ENCODE results near the gene PACSIN1. TPM values are rescaled to one million over a fixed set of nuclear protein-coding genes. Genes with fewer than 3 reads are reported as not detected.

PACSIN1 gene
- total RNA-seq, 2 experiments from 2014 or later = 19.3 to 88.4 TPM

DNA sequence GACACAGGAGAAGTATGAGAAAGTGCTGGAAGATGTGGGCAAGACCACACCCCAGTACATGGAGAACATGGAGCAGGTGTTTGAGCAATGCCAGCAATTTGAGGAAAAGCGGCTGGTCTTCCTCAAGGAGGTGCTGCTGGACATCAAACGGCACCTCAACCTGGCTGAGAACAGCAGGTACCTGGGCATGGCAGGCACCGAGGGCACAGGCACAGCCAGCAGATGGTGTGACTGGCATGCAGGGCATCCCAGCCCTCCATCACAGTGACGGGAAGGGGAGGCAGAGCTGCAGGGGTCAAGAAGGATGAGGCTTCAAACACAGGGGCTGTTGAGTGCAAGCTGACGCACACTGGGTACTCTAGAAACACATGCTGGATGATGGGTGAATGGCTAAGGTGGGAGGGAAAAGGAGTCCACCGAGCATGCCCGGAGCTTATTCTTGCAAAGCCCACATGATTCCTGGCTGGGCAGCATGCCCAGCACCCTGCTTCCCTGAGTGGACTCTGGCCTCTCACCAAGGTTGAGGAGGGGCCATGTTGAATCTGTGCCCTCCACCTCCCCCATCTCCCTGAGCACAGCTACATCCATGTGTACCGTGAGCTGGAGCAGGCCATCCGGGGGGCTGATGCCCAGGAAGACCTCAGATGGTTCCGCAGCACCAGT, 63.9 kb downstream of the PACSIN1 start:
- POLR2A ChIA-PET = no interaction called here
- BruUV-seq (replicated peaks) = no TSS peak
- H3K9me2 ChIP-seq (ENCODE audit: insufficient read depth, low read length) = no peaks in the 10 kb centered on the region
- H3K79me2 ChIP-seq (ENCODE audit: insufficient read depth, low read depth, low read length) = no peaks in the 10 kb centered on the region
- peaks cover 8% of the 10 kb centered on the region; the same call in 1 of the 2 replicates for H4K20me1 ChIP-seq (ENCODE audit: insufficient read depth, low read length)
- intact Hi-C loops (cut with micrococcal nuclease; ENCODE audit: unreplicated experiment) = no loop called here
- no peak overlapping the region for H3K4me2 ChIP-seq (ENCODE audit: low read length)
- H3K27ac ChIP-seq (ENCODE audit: low read depth, low read length, poor library complexity, severe bottlenecking) = no peak overlapping the region
- no peak for DNase-seq (ENCODE audit: low spot score)
- H2AFZ ChIP-seq (ENCODE audit: low read length) = no peak overlapping the region
- TF ChIP-seq, protein P1, sequence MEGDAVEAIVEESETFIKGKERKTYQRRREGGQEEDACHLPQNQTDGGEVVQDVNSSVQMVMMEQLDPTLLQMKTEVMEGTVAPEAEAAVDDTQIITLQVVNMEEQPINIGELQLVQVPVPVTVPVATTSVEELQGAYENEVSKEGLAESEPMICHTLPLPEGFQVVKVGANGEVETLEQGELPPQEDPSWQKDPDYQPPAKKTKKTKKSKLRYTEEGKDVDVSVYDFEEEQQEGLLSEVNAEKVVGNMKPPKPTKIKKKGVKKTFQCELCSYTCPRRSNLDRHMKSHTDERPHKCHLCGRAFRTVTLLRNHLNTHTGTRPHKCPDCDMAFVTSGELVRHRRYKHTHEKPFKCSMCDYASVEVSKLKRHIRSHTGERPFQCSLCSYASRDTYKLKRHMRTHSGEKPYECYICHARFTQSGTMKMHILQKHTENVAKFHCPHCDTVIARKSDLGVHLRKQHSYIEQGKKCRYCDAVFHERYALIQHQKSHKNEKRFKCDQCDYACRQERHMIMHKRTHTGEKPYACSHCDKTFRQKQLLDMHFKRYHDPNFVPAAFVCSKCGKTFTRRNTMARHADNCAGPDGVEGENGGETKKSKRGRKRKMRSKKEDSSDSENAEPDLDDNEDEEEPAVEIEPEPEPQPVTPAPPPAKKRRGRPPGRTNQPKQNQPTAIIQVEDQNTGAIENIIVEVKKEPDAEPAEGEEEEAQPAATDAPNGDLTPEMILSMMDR (conservative IDR thresholded peaks at IDR 0.05; ENCODE audit: low read length) = no peak
- no peak for TF ChIP-seq EZH2phosphoT487 (IDR thresholded peaks at IDR 0.05; ENCODE audit: borderline replicate concordance, low read depth, low read length)
- CTCF ChIA-PET (ENCODE audit: unreplicated experiment) = no interaction called here
- H3K4me3 ChIP-seq (ENCODE audit: low read depth, low read length, poor library complexity, severe bottlenecking) = no peak overlapping the region
- peaks cover 51% of the 10 kb centered on the region; the same call in 1 of the 2 replicates for H3K36me3 ChIP-seq (ENCODE audit: insufficient read depth, low read length)
- H3K4me1 ChIP-seq (ENCODE audit: insufficient read depth, low read length, poor library complexity, severe bottlenecking) = peaks cover 15% of the 10 kb centered on the region
- no peaks in the 10 kb centered on the region for H3K9me3 ChIP-seq (ENCODE audit: low read length)

DNA sequence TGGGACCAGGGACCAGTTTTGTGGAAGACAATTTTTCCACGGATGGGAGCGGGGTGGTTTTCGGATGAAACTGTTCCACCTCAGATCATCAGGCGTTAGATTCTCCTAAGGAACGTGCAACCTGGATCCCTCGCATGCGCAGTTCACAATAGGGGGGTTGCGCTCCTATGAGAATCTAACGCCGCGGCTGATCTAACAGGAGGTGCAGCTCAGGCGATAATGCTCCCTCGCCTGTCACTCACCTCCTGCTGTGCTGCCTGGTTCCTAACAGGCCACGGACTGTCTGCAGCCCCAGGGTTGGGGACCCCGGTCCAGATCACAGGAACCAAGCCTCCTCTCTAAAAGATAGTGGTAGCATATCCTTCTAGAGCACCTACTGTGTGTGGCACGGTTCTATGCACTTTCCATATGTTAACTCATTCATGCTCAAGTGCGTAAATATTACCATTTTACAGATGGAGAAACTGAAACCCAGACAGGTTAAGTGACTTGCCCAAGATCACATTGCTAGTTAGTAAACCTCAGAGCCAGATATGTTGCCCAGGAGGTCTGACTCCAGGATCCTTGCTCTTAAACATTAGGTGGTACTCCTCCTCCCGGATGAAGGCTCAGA, 65.0 kb downstream of the PACSIN1 start:
- H3K4me1 ChIP-seq (ENCODE audit: insufficient read depth, low read length, poor library complexity, severe bottlenecking) = peaks cover 15% of the 10 kb centered on the region
- no peak for DNase-seq (ENCODE audit: low spot score)
- ChIA-PET CTCF (ENCODE audit: unreplicated experiment) (no interaction called here), POLR2A (no interaction called here)
- no peaks in the 10 kb centered on the region for H3K9me3 ChIP-seq (ENCODE audit: low read length)
- no peak overlapping the region for H3K4me3 ChIP-seq (ENCODE audit: low read depth, low read length, poor library complexity, severe bottlenecking)
- H3K79me2 ChIP-seq (ENCODE audit: insufficient read depth, low read depth, low read length) = no peaks in the 10 kb centered on the region
- no peak overlapping the region for H2AFZ ChIP-seq (ENCODE audit: low read length)
- peaks cover 8% of the 10 kb centered on the region; the same call in 1 of the 2 replicates for H4K20me1 ChIP-seq (ENCODE audit: insufficient read depth, low read length)
- no TSS peak for BruUV-seq (replicated peaks)
- intact Hi-C loops (cut with micrococcal nuclease; ENCODE audit: unreplicated experiment) = no loop called here
- no peak overlapping the region for H3K4me2 ChIP-seq (ENCODE audit: low read length)
- peaks cover 51% of the 10 kb centered on the region; the same call in 1 of the 2 replicates for H3K36me3 ChIP-seq (ENCODE audit: insufficient read depth, low read length)
- H3K27ac ChIP-seq (ENCODE audit: low read depth, low read length, poor library complexity, severe bottlenecking) = no peak overlapping the region
- no peaks in the 10 kb centered on the region for H3K9me2 ChIP-seq (ENCODE audit: insufficient read depth, low read length)
- no peak for TF ChIP-seq EZH2phosphoT487 (IDR thresholded peaks at IDR 0.05; ENCODE audit: borderline replicate concordance, low read depth, low read length)

- POLR2A ChIA-PET = no interaction called here
These were observed 65.8 kb downstream of the PACSIN1 start for GRCh38 chr6:34531580-34532201.

More at GRCh38 chr6:34531580-34532201, 65.8 kb downstream of the PACSIN1 start:
- Histone ChIP-seq H3K9me3 (ENCODE audit: low read length) (no peaks in the 10 kb centered on the region), H4K20me1 (ENCODE audit: insufficient read depth, low read length) (peaks cover 8% of the 10 kb centered on the region; the same call in 1 of the 2 replicates), H3K27ac (ENCODE audit: low read depth, low read length, poor library complexity, severe bottlenecking) (no peak overlapping the region), H3K36me3 (ENCODE audit: insufficient read depth, low read length) (peaks cover 51% of the 10 kb centered on the region; the same call in 1 of the 2 replicates), H3K4me3 (ENCODE audit: low read depth, low read length, poor library complexity, severe bottlenecking) (no peak overlapping the region), H3K9me2 (ENCODE audit: insufficient read depth, low read length) (no peaks in the 10 kb centered on the region), H2AFZ (ENCODE audit: low read length) (no peak overlapping the region), H3K79me2 (ENCODE audit: insufficient read depth, low read depth, low read length) (no peaks in the 10 kb centered on the region), H3K4me2 (ENCODE audit: low read length) (no peak overlapping the region), H3K4me1 (ENCODE audit: insufficient read depth, low read length, poor library complexity, severe bottlenecking) (peaks cover 10% of the 10 kb centered on the region)
- peak; percentile 49 for DNase-seq (ENCODE audit: low spot score)
- CTCF ChIA-PET (ENCODE audit: unreplicated experiment) = no interaction called here
- intact Hi-C loops (cut with micrococcal nuclease; ENCODE audit: unreplicated experiment) = no loop called here
- no TSS peak for BruUV-seq (replicated peaks)
- no peak for TF ChIP-seq EZH2phosphoT487 (IDR thresholded peaks at IDR 0.05; ENCODE audit: borderline replicate concordance, low read depth, low read length)
- TF ChIP-seq, protein P1 (conservative IDR thresholded peaks at IDR 0.05; ENCODE audit: low read length) = no peak

Measured in OCI-LY7 (cell line).